HG03571 (cell line): ENCODE data around the gene HSPB1.
"Not testable (repeated sequence)": the region's sequence is repeated elsewhere in the genome, so short reads cannot be mapped to it uniquely, and the experiment has no call there.

ENCODE experiments used
- ATAC-seq: cut with Tn5 transposase; IDR thresholded peaks from one replicate; pipeline ENCODE4 v1.9.1; 2021; ENCODE audit not compliant: unreplicated experiment

HSPB1 gene

DNA sequence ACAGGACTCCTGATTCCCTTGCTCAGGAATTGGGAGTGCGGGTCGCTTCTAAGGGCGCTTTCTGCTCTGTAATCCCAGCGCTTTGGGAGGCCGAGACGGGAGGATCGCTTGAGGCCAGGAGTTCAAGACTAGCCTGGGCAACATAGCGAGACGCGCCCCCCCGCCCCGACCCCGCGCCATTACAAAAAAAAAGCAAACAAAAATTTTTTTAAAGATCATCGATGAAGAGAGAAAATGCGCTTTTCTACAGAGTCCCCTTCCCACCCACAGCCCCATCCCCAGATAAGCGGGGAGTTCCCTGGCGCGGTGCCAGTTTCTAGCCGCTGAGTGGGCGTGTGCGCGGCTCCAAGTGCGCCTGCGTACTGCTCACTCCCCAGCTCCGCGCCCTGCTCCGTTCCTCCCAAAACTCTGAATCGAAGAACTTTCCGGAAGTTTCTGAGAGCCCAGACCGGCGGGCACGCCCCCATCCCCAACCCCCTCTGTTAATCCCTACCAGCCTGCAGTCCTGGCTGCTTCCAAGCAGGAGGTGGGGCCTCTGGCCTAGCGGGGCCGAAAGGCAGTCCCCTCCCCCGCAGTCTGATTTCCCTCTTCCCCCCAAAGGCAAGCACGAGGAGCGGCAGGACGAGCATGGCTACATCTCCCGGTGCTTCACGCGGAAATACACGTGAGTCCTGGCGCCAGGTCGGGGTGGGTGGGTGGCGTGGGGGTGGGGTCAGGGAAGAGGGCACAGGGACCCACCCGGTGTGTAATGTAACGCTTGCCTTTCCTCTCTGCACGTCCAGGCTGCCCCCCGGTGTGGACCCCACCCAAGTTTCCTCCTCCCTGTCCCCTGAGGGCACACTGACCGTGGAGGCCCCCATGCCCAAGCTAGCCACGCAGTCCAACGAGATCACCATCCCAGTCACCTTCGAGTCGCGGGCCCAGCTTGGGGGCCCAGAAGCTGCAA is 1.0 kb downstream of the HSPB1 start:
- ATAC-seq = no peak

DNA sequence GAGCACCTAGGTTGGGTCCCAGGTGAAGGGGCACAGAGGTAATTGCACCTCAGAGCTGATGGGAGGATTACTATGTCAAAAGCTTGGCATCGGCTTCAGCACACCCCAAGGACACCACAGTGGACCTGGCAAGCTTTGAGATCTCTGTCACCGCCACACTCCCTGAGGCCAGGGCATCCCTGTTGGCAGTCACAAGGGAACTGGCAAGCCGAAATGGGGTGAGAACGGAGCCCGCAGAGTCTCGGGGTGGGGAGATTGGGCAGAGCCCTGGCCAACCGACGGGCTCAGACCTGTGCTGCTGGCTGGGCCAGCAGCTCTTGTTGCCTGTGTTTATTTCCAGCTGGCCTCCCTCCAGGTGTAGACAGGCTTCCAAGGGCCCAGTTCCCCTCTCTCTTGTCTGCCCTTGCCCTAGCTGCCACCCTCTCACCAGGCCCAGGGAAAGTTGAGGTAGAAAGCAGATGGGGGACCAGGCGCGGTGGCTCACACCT is 2.5 kb downstream of the HSPB1 start:
- ATAC-seq = no peak

GRCh38 chr7:76308874-76309273 is 6.4 kb downstream of the HSPB1 start:
- ATAC-seq = not testable (repeated sequence)

GRCh38 chr7:76309341-76310101 is 7.0 kb downstream of the HSPB1 start:
- not testable (repeated sequence) for ATAC-seq

DNA sequence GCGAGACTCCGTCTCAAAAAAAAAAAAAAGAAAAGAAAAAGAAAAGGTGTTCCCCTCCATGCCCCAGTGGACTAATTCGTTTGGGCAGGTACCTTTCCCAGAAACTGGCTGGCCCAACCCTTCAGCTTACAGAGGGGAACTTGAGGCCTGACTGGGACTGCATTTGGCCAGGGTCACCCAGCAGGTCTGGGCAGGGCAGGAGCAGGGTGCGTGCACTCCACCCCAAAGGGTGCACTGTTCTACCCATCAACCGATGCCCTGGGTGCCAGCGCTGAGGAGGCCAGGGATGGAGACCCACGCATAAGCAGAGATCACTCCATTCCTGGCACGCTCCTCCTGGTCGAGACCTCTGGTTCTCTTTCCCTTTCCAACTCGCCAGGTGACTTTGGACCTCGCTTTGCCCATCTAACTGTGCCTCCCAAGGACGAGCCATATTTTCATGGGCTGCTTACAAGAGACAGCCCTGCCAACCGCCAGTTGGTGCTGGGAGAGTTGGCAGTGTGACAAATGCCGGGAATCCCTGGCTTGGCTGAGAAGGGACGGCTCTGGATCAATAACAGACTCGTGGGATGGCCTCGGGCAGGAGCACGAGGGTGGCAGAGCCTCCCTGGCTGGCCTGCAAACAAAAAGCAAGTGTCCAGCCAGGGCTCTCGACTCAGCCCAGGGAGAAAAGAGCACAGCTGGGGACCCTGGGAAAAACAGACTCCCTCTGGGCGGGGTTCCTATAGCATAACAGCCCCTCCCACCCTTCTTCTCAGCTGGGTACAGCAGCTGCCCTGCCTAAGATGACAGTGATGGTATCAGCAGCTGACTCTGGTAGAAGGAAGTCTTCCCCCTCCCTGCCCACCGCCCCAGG is 7.9 kb downstream of the HSPB1 start:
- ATAC-seq = no peak

GRCh38 chr7:76311838-76312237 is 9.4 kb downstream of the HSPB1 start:
- ATAC-seq = not testable (repeated sequence)

- peak; percentile 31 for ATAC-seq
Observed at GRCh38 chr7:76314042-76314721, 11.7 kb downstream of the HSPB1 start.

GRCh38 chr7:76314740-76315139 is 12.3 kb downstream of the HSPB1 start:
- ATAC-seq = not testable (repeated sequence)

GRCh38 chr7:76315364-76315763 is 12.9 kb downstream of the HSPB1 start:
- ATAC-seq = no peak

DNA sequence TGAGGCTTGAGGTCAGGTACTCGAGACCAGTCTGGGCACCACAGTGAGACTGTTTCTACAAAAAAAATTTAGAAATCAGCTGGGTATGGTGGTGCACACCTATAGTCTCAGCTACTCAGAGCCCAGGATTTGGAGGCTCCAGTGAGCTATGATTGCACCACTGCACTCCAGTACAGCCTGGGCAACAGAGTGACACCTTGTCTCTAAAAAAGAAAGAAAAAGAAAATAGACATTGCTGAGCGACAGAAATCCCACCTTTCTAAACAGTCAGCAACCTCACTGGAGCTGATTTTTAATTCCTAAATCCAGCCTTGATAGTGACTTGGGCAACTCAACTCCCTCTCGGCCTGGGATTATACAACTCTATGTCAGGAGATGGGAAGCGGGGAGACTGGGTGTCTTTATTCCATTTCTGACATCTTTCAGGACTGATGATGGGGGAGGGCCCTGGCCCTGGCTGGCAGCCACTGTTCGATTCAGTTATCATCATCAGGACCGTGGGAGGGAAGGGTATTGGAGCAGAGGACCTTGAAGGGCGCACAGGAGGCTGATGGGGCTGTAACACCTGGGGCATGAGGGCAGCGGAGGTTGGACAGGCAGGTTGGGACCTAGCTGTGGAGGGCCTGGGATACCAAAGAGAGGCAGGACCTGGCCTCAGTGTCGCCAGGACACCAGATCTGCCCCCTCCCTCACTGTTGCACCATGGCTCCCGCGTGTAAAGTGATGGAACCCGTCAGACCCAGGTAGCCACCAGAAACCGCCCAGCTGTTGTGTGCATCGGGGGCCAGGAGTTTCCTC is 14.7 kb downstream of the HSPB1 start:
- ATAC-seq = no peak

DNA sequence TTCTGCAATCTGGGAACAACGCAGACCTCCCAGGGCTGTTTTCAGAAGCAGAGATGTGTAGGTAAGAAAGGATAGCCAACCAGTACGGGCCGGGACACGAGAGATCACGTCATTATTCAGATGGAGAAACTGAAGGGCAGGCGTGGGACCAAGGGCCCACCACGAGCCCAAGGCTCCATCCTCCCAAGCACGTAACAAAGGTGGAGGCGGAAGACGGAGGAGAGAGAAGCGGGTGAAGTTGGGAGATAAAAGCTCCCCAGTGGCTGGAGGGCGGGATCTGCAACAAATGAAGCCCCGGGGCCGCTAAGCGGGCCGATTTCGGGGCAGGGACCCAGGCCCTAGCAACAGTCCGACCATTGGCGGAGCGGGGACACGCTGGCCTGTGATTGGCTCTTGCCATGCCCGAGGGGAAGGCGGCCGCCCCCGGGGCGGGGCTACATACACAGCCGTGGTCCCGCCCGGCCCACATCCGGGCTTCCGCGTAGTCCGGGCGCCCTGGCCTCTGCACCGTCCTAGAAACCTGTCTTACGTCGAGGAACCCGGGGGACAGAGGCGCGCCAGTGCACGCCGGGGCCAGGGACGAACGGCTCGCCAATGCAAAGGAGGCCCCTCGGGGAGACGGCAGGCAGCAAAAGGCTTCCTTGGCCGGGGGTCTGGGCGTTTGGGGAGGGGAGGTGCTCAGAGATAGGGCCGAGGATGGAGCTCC is 15.5 kb downstream of the HSPB1 start:
- ATAC-seq = peak; percentile 88

DNA sequence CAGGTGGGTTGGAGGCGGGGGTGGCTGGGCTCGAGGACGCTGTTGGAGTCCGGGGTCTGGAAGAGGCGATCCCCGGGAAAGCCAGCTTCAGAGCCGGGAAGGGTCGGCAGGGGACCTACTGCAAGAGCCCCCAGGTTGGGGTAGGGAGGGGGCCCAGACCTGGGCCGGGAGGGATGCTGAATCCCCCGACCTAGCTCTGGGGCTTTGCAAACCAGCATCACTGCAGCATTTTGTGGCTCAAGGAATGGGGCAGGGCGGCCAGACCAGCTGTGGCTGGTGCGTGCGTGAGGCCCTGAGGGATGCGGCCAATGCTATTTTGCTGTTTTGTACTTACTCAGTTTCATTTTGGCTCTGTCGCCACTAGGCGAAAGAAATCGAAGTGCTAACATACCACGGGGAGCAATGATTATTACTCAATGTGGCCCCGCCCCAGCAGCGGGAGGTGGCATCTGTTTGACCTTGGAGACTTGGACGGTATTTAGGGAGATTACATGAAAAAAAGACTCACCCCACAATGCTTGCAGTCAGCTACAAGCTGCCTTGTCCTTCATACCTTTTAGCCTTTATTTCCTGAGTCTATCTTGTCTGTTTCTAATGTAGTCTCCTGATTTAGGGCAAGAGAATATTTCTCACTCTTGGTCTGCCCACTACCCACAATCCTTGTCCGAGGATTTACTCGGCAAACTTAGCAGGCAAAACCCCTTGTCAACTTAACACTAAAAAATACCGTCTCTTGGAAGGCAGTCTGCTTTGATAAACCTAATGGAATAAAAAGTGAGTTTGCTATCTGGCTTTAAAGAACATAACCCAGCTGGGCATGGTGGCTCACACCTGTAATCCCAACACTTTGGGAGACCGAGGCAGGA is 16.2 kb downstream of the HSPB1 start:
- peak; percentile 45 for ATAC-seq

- no peak for ATAC-seq
Observed at GRCh38 chr7:76325092-76325491, 22.6 kb downstream of the HSPB1 start.

- ATAC-seq = no peak
Observed at GRCh38 chr7:76325811-76326210, 23.3 kb downstream of the HSPB1 start.

DNA sequence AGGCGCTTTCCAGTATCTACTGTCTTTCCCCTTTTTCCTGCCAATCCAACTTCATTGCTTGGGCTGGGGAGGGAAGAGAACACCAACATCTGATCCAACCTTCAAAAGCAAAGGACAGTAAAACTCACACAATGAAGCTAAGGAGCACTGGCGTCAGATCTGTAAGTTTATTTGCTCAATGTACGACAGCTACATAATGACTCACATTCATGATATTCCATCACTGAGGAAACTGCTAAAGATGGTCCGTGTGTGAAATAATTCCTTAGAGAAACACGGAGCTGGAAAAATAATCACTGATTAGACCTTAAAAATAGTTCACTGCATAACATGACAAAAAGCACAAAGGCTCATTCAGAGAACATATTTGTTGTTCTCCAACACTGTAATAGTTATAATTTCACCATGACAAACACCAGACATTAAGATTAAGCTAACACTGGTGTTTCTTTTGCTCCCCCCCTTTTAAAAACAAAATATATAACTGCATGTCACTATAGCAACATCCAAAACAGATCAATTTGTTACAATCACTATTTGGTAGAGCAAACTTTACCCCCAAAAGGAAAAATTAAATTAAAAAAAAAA is 24.3 kb downstream of the HSPB1 start:
- ATAC-seq = no peak

GRCh38 chr7:76327610-76328009 is 25.1 kb downstream of the HSPB1 start:
- ATAC-seq = no peak

DNA sequence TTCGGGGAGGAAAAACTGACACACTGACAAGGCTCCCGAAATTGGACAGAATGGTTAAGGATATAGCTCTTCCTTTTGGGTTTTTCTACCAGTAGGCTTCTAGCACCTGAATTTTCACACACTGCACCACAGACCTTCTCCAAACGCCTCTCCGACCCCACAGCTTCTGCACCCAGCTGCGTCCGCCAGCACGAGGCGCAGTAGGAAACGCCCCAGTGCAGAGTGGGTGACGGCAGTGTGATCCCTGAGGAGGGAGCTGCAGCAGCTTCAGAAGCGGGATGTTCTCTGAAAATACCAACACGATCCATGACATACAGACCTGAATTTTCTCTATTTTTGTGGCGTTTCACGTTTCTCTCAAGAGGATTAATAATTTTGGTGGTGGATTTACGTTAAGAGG is 25.9 kb downstream of the HSPB1 start:
- no peak for ATAC-seq

GRCh38 chr7:76329479-76329878 is 27.0 kb downstream of the HSPB1 start:
- no peak for ATAC-seq
